HCT116 (cell line): Measurements from ENCODE around the gene EVC2. TPM values are rescaled to one million over a fixed set of nuclear protein-coding genes. Genes with fewer than 3 reads are reported as not detected.

Source experiments
- ATAC-seq: fragments of 200-7000 bp; cut with Tn5 transposase; 2 replicates; pipeline ENCODE4 v1.9.1; 2020; ENCODE audit warnings: mild to moderate bottlenecking, moderate library complexity
- BruUV-seq: library from RNA; stranded (reverse); fragments of 400-500 nt; replicated peaks from 2 replicates; lab custom pipeline; 2021; lab: Mats Ljungman, UMichigan
- CTCF ChIA-PET: fragments of 300-600 bp; sonication (Branson Sonifier 250); formaldehyde crosslinking; loops from one replicate; lab custom pipeline; 2021; ENCODE audit warnings: antibody characterized with exemption; lab: Charles Lee
- POLR2A ChIA-PET: fragments of 300-600, 350-600 bp; sonication (Branson Sonifier 250); formaldehyde crosslinking; loops from one replicate; lab custom pipeline; 2021; ENCODE audit warnings: antibody characterized with exemption; lab: Charles Lee
- RAD21 ChIA-PET, 2 experiments: fragments of 300-600 bp; sonication (Branson Sonifier 250); formaldehyde crosslinking; loops; one replicate each; lab custom pipeline; 2023; ENCODE audit warnings: low total read pairs in 2 of 2; ENCODE audit not compliant: uncharacterized antibody in 2 of 2, unreplicated experiment in 2 of 2, low non-redundant PET in 1 of 2; lab: Charles Lee
- DNase-seq: peaks from one replicate; pipeline ENCODE4 v3.0.0-alpha.2; 2010; ENCODE audit warnings: low read depth, low spot score
- H2AFZ ChIP-seq: fragments of 200-600 bp; shearing (Covaris generic), sonication (generic); 2 replicates; pipeline ENCODE4 v1.6.1; 2017; ENCODE audit warnings: low read depth, mixed run types, mixed read lengths, antibody characterized with exemption, low read length; ENCODE audit not compliant: poor library complexity, severe bottlenecking
- H3K27ac ChIP-seq: 2 replicates; pipeline ENCODE4 v1.5.1; 2012; ENCODE audit warnings: low read depth, low read length
- H3K27me3 ChIP-seq: fragments of 200-600 bp; sonication (generic); 2 replicates; pipeline ENCODE4 v1.6.1; 2016; ENCODE audit warnings: mixed run types, low read length, mixed read lengths; ENCODE audit not compliant: insufficient read depth
- H3K36me3 ChIP-seq, 2 experiments: fragments of 200-500 bp in 1 of 2; fragments of 200-600 bp in 1 of 2; sonication (Bioruptor generic) in 1 of 2; sonication (generic) in 1 of 2; 2 replicates each; pipeline versions ENCODE4 v1.5.1 to v1.6.1; 2014 to 2016; ENCODE audit warnings: low read length in 2 of 2, inconsistent platforms in 1 of 2, mixed read lengths in 1 of 2, mixed run types in 1 of 2; ENCODE audit not compliant: insufficient read depth in 2 of 2, control insufficient read depth in 1 of 2
- H3K4me1 ChIP-seq, 2 experiments: fragments of 200-600 bp in 1 of 2; sonication (generic) in 1 of 2; 2 replicates each; pipeline versions ENCODE4 v1.5.1 to v1.6.1; 2012 to 2017; ENCODE audit warnings: low read length in 2 of 2, inconsistent platforms in 1 of 2, mild to moderate bottlenecking in 1 of 2, mixed read lengths in 1 of 2, mixed run types in 1 of 2, moderate library complexity in 1 of 2; ENCODE audit not compliant: insufficient read depth in 2 of 2, control insufficient read depth in 1 of 2
- H3K4me2 ChIP-seq: fragments of 200-600 bp; sonication (generic); 2 replicates; pipeline ENCODE4 v1.6.1; 2017; ENCODE audit warnings: mixed run types, low read length, mixed read lengths
- H3K4me3 ChIP-seq, 2 experiments: fragments of 200-600 bp in 1 of 2; sonication (generic) in 1 of 2; replicated peaks in 1 of 2; 2 replicates each; pipeline ENCODE4 v1.5.1; 2011 to 2016; ENCODE audit warnings: low read length in 2 of 2, control low read depth in 1 of 2, low read depth in 1 of 2, mild to moderate bottlenecking in 1 of 2, mixed read lengths in 1 of 2, mixed run types in 1 of 2
- H3K79me2 ChIP-seq: fragments of 200-600 bp; sonication (generic); 2 replicates; pipeline ENCODE4 v1.6.1; 2017; ENCODE audit warnings: mild to moderate bottlenecking, mixed run types, low read length, moderate library complexity, mixed read lengths; ENCODE audit not compliant: insufficient read depth
- H3K9ac ChIP-seq: fragments of 200-600 bp; sonication (generic); 2 replicates; pipeline ENCODE4 v1.6.1; 2016; ENCODE audit warnings: low read length, mixed read lengths
- H3K9me2 ChIP-seq: fragments of 200-600 bp; sonication (generic), shearing (Covaris generic); 2 replicates; pipeline ENCODE4 v1.6.1; 2017; ENCODE audit warnings: mixed run types, mild to moderate bottlenecking, moderate library complexity; ENCODE audit not compliant: insufficient read depth
- H3K9me3 ChIP-seq, 2 experiments: fragments of 200-500 bp in 1 of 2; fragments of 200-600 bp in 1 of 2; sonication (Bioruptor generic) in 1 of 2; sonication (generic) in 1 of 2; 2 replicates each; pipeline ENCODE4 v1.6.1; 2014 to 2017; ENCODE audit warnings: low read length in 2 of 2, mixed read lengths in 2 of 2, inconsistent platforms in 1 of 2, low read depth in 1 of 2, mild to moderate bottlenecking in 1 of 2, mixed run types in 1 of 2, moderate library complexity in 1 of 2; ENCODE audit not compliant: control insufficient read depth in 1 of 2, insufficient read depth in 1 of 2
- H4K20me1 ChIP-seq: fragments of 200-600 bp; sonication (generic), shearing (Covaris generic); 2 replicates; pipeline ENCODE4 v1.6.1; 2017; ENCODE audit warnings: mixed run types, mild to moderate bottlenecking, moderate library complexity; ENCODE audit not compliant: insufficient read depth
- CEBPB ChIP-seq: IDR thresholded peaks from 2 replicates; pipeline ENCODE4 v1.6.1; 2012; ENCODE audit warnings: low read depth
- EGR1 ChIP-seq: IDR thresholded peaks from 2 replicates; pipeline ENCODE4 v1.6.1; 2012; ENCODE audit warnings: low read depth
- ELF1 ChIP-seq: IDR thresholded peaks from 2 replicates; pipeline ENCODE4 v1.6.1; 2012; ENCODE audit warnings: low read depth, borderline replicate concordance
- EZH2phosphoT487 ChIP-seq: fragments of 200-600 bp; IDR thresholded peaks from 2 replicates; pipeline ENCODE4 v1.6.1; 2018; ENCODE audit warnings: antibody characterized with exemption, borderline replicate concordance
- FOSL1 ChIP-seq: IDR thresholded peaks from 2 replicates; pipeline ENCODE4 v1.6.1; 2012; ENCODE audit warnings: low read depth
- JUND ChIP-seq: IDR thresholded peaks from 2 replicates; pipeline ENCODE4 v1.6.1; 2012
- MAX ChIP-seq: IDR thresholded peaks from 2 replicates; pipeline ENCODE4 v1.6.1; 2012
- POLR2AphosphoS5 ChIP-seq: IDR thresholded peaks from 2 replicates; pipeline ENCODE4 v1.6.1; 2011; ENCODE audit warnings: mild to moderate bottlenecking, low read depth, low read length, moderate library complexity
- REST ChIP-seq: IDR thresholded peaks from 2 replicates; pipeline ENCODE4 v1.6.1; 2012; ENCODE audit warnings: low read depth
- SP1 ChIP-seq: IDR thresholded peaks from 2 replicates; pipeline ENCODE4 v1.6.1; 2012; ENCODE audit warnings: low read depth
- SRF ChIP-seq: IDR thresholded peaks from 2 replicates; pipeline ENCODE4 v1.6.1; 2012; ENCODE audit warnings: low read depth
- ZFX ChIP-seq: fragments of 450-650 bp; IDR thresholded peaks from 2 replicates; pipeline ENCODE4 v1.6.1; 2017
- intact Hi-C: fragments of 100-400 bp; cut with micrococcal nuclease; formaldehyde crosslinking; loops from 2 replicates; pipeline ENCODE4 v1.10.0; 2022
- total RNA-seq: library from RNA; stranded (reverse); gene quantifications from one replicate; pipeline ENCODE4 v1.2.1, GENCODE V29; 2021; ENCODE audit not compliant: unreplicated experiment

EVC2 gene
- total RNA-seq, 1 experiment from 2014 or later, result not detected

GRCh38 chr4:5626913-5627312 lies 81.4 kb downstream of the EVC2 start:
- no peak overlapping the region for H3K4me2 ChIP-seq
- POLR2A ChIA-PET, result no interaction called here
- no peak overlapping the region for H2AFZ ChIP-seq
- H3K4me3 ChIP-seq, result no peak overlapping the region
- no peaks in the 10 kb centered on the region for H3K79me2 ChIP-seq
- H3K9me3 ChIP-seq, result no peaks in the 10 kb centered on the region
- H3K9me2 ChIP-seq, result no peaks in the 10 kb centered on the region
- intact Hi-C loops, result no loop called here
- no peaks in the 10 kb centered on the region for H4K20me1 ChIP-seq
- H3K27ac ChIP-seq, result no peak overlapping the region
- RAD21 ChIA-PET, result no interaction called here
- no peak for ATAC-seq
- H3K9ac ChIP-seq, result no peak overlapping the region
- BruUV-seq, result no TSS peak
- DNase-seq, result no peak
- peaks cover 29% of the 10 kb centered on the region for H3K27me3 ChIP-seq
- CTCF ChIA-PET, result no interaction called here
- TF ChIP-seq MAX, result no peak
- no peak for TF ChIP-seq EZH2phosphoT487
- TF ChIP-seq ZFX, result no peak
- no peak for TF ChIP-seq CEBPB
- TF ChIP-seq REST, result no peak
- TF ChIP-seq POLR2AphosphoS5, result no peak
- TF ChIP-seq JUND, result no peak
- no peaks in the 10 kb centered on the region; a peak in 1 of 4 replicates for H3K36me3 ChIP-seq
- no peaks in the 10 kb centered on the region for H3K4me1 ChIP-seq

GRCh38 chr4:5622596-5622995 lies 85.8 kb downstream of the EVC2 start:
- H3K4me1 ChIP-seq, result no peaks in the 10 kb centered on the region
- no peaks in the 10 kb centered on the region for H3K9me3 ChIP-seq
- no peak overlapping the region for H3K9ac ChIP-seq
- intact Hi-C loops, result no loop called here
- no peak overlapping the region for H3K27ac ChIP-seq
- CTCF ChIA-PET, result no interaction called here
- H4K20me1 ChIP-seq, result no peaks in the 10 kb centered on the region
- peaks cover 17% of the 10 kb centered on the region for H3K27me3 ChIP-seq
- RAD21 ChIA-PET, result no interaction called here
- no peaks in the 10 kb centered on the region for H3K79me2 ChIP-seq
- DNase-seq (no peak), ATAC-seq (no peak)
- H3K36me3 ChIP-seq, result no peaks in the 10 kb centered on the region; a peak in 1 of 4 replicates
- no peak overlapping the region for H3K4me3 ChIP-seq
- POLR2A ChIA-PET, result no interaction called here
- no TSS peak for BruUV-seq
- no peak overlapping the region for H3K4me2 ChIP-seq
- H2AFZ ChIP-seq, result no peak overlapping the region
- TF ChIP-seq EZH2phosphoT487 (no peak), EGR1 (no peak), REST (no peak), ZFX (no peak), ELF1 (no peak), FOSL1 (no peak), JUND (no peak), SRF (no peak), POLR2AphosphoS5 (no peak), SP1 (no peak)
- no peaks in the 10 kb centered on the region for H3K9me2 ChIP-seq
